GM21447 (cell line): ENCODE results near the gene CDC14A.
A peak's percentile ranks its signal among the peaks of the same experiment; 100 is the strongest.
"Not testable (repeated sequence)": the region's sequence is repeated elsewhere in the genome, so short reads cannot be mapped to it uniquely, and the experiment has no call there.

Source experiments
- ATAC-seq: cut with Tn5 transposase; IDR thresholded peaks from one replicate; pipeline ENCODE4 v1.9.1; 2021; ENCODE audit not compliant: unreplicated experiment

CDC14A gene

GRCh38 chr1:100361511-100362089 is 9.3 kb downstream of the CDC14A start:
- no peak for ATAC-seq

- ATAC-seq = no peak
Observed at GRCh38 chr1:100362821-100363466, 10.6 kb downstream of the CDC14A start.

- no peak for ATAC-seq
Observed at GRCh38 chr1:100363831-100364230, 11.5 kb downstream of the CDC14A start.

GRCh38 chr1:100364697-100365096 is 12.4 kb downstream of the CDC14A start:
- no peak for ATAC-seq

- no peak for ATAC-seq
Observed at GRCh38 chr1:100366209-100366525, 13.9 kb downstream of the CDC14A start.

GRCh38 chr1:100369339-100369738 is 17.0 kb downstream of the CDC14A start:
- ATAC-seq = not testable (repeated sequence)

- not testable (repeated sequence) for ATAC-seq
Observed at GRCh38 chr1:100373953-100374352, 21.6 kb downstream of the CDC14A start.

- not testable (repeated sequence) for ATAC-seq
Observed at GRCh38 chr1:100376890-100377289, 24.6 kb downstream of the CDC14A start.

GRCh38 chr1:100377590-100378361 is 25.5 kb downstream of the CDC14A start:
- ATAC-seq = peak; percentile 95

GRCh38 chr1:100378956-100379355 is 26.6 kb downstream of the CDC14A start:
- ATAC-seq = no peak

GRCh38 chr1:100380635-100381034 is 28.3 kb downstream of the CDC14A start:
- no peak for ATAC-seq

GRCh38 chr1:100382657-100383056 is 30.4 kb downstream of the CDC14A start:
- no peak for ATAC-seq

- no peak for ATAC-seq
Observed at GRCh38 chr1:100383743-100384405, 31.6 kb downstream of the CDC14A start.

- ATAC-seq = no peak
Observed at GRCh38 chr1:100387209-100387608, 34.9 kb downstream of the CDC14A start.

- ATAC-seq = no peak
Observed at GRCh38 chr1:100387657-100388350, 35.5 kb downstream of the CDC14A start.

GRCh38 chr1:100390531-100390930 is 38.2 kb downstream of the CDC14A start:
- no peak for ATAC-seq

GRCh38 chr1:100391675-100392074 is 39.4 kb downstream of the CDC14A start:
- no peak for ATAC-seq

GRCh38 chr1:100392756-100393155 is 40.5 kb downstream of the CDC14A start:
- ATAC-seq = no peak

GRCh38 chr1:100394285-100394684 is 42.0 kb downstream of the CDC14A start:
- no peak for ATAC-seq

- ATAC-seq = no peak
Observed at GRCh38 chr1:100395913-100396312, 43.6 kb downstream of the CDC14A start.

GRCh38 chr1:100396651-100397050 is 44.3 kb downstream of the CDC14A start:
- ATAC-seq = no peak
